K562 (cell line): ENCODE data around the gene CELF4. TPM values are rescaled to one million over a fixed set of nuclear protein-coding genes. Genes with fewer than 3 reads are reported as not detected.
A peak's percentile ranks its signal among the peaks of the same experiment; 100 is the strongest.

Experiments
- CBX2 ChIP-seq: fragments of 200-600 bp; sonication (generic); IDR thresholded peaks from one replicate; pipeline ENCODE4 v1.6.1; 2012; ENCODE audit warnings: mild to moderate bottlenecking, low read length, inconsistent platforms; ENCODE audit not compliant: insufficient read depth, poor library complexity, severe bottlenecking
- DPF2 ChIP-seq: fragments of 450-650 bp; IDR thresholded peaks from 2 replicates; pipeline ENCODE4 v1.6.1; 2016
- HLTF ChIP-seq: fragments of 450-650 bp; IDR thresholded peaks from 2 replicates; pipeline ENCODE4 v1.6.1; 2016
- ILF3 ChIP-seq: fragments of 450-650 bp; IDR thresholded peaks from 2 replicates; pipeline ENCODE4 v1.6.1; 2018; ENCODE audit warnings: antibody characterized with exemption, mild to moderate bottlenecking, moderate library complexity, borderline replicate concordance
- MAFG ChIP-seq: fragments of 450-650 bp; conservative IDR thresholded peaks from 2 replicates; pipeline ENCODE4 v1.6.1; 2016; ENCODE audit warnings: missing genetic modification characterization, missing compliant biosample characterization
- MAFK ChIP-seq: IDR thresholded peaks from 2 replicates; pipeline ENCODE4 v1.6.1; 2011; ENCODE audit warnings: low read length, improper control_type of control experiment
- RBM14 ChIP-seq: fragments of 200-400 bp; formaldehyde crosslinking; IDR thresholded peaks from 2 replicates; pipeline ENCODE4 v1.6.1; 2018; ENCODE audit warnings: low read depth, mild to moderate bottlenecking, low read length, moderate library complexity, borderline replicate concordance; ENCODE audit not compliant: insufficient read depth
- RBM25 ChIP-seq: fragments of 200-400 bp; formaldehyde crosslinking; IDR thresholded peaks from 2 replicates; pipeline ENCODE4 v1.6.1; 2018; ENCODE audit warnings: low read length, low read depth, moderate library complexity; ENCODE audit not compliant: severe bottlenecking
- RFX7 ChIP-seq: fragments of 250-450 bp; sonication (Bioruptor Pico); IDR thresholded peaks from 2 replicates; pipeline ENCODE4 v1.5.1; 2021; ENCODE audit warnings: mild to moderate bottlenecking
- SMARCA5 ChIP-seq: fragments of 450-650 bp; IDR thresholded peaks from 2 replicates; pipeline ENCODE4 v1.6.1; 2016
- SUPT5H ChIP-seq: fragments of 450-650 bp; IDR thresholded peaks from 2 replicates; pipeline ENCODE4 v1.6.1; 2016
- TEAD1 ChIP-seq, 2 experiments: fragments of 450-650 bp in 1 of 2; sonication (generic) in 1 of 2; formaldehyde crosslinking; IDR thresholded peaks; 2 replicates each; pipeline versions ENCODE4 v1.4.0 to v1.8.0; 2020 to 2022; ENCODE audit warnings: mild to moderate bottlenecking in 2 of 2, missing genetic modification reagents in 1 of 2
- ZBTB7A ChIP-seq: IDR thresholded peaks from 2 replicates; pipeline ENCODE4 v1.6.1; 2011; ENCODE audit warnings: low read depth, mild to moderate bottlenecking, low read length, moderate library complexity, borderline replicate concordance; ENCODE audit not compliant: control insufficient read depth
- ZNF184 ChIP-seq: sonication (generic); formaldehyde crosslinking; IDR thresholded peaks from 2 replicates; pipeline ENCODE4 v1.5.0; 2020; ENCODE audit warnings: missing genetic modification reagents
- ZNF717 ChIP-seq: fragments of 250-450 bp; sonication (Bioruptor Pico); IDR thresholded peaks from 2 replicates; pipeline ENCODE4 v1.5.0; 2021
- polyA plus RNA-seq, 8 experiments: library from polyadenylated mRNA; depleted of rRNA in 4 of 8; stranded (reverse) in 5 of 8; unstranded in 3 of 8; fragments of >200 nt; fragmentation: Nextera tagmentation in 2 of 8; fragmentation: Illumina TruSeq in 1 of 8; extraction: Ambion mirVana in 2 of 8; extraction: Trizol in 1 of 8; gene quantifications; 2 replicates each; pipeline versions ENCODE4 v1.2.1 to v1.2.3, GENCODE V29; 2011 to 2014; ENCODE audit warnings: inconsistent platforms in 1 of 8, missing spikeins in 1 of 8
- total RNA-seq, 7 experiments: library from RNA; depleted of rRNA in 6 of 7; stranded (reverse); fragments of >200 nt in 6 of 7; fragmentation: Illumina TruSeq in 2 of 7; extraction: Trizol in 2 of 7; gene quantifications; 2 replicates each; pipeline versions ENCODE4 v1.2.1 to v1.2.3, GENCODE V29; 2011 to 2021; ENCODE audit warnings: low replicate concordance in 1 of 7
- TF ChIP-seq, protein P1 (sequence below): fragments of 450-650 bp; formaldehyde crosslinking; IDR thresholded peaks from 2 replicates; pipeline ENCODE4 v1.4.0; 2020; ENCODE audit warnings: mild to moderate bottlenecking, moderate library complexity
- TF ChIP-seq, protein P2 (sequence below): fragments of 250-450 bp; sonication (Bioruptor Pico); IDR thresholded peaks from 2 replicates; pipeline ENCODE4 v1.4.0; 2020
- TF ChIP-seq, protein P3 (sequence below): fragments of 250-450 bp; sonication (Bioruptor Pico); IDR thresholded peaks from 2 replicates; pipeline ENCODE4 v1.5.0; 2021

Gene CELF4
- total and polyA plus RNA-seq, 9 of the 15 experiments (the other 6 are each of a cell fraction or from before 2014, with no cell fraction given): 0.04 to 0.24 (median 0.07) TPM; not detected in 3

DNA sequence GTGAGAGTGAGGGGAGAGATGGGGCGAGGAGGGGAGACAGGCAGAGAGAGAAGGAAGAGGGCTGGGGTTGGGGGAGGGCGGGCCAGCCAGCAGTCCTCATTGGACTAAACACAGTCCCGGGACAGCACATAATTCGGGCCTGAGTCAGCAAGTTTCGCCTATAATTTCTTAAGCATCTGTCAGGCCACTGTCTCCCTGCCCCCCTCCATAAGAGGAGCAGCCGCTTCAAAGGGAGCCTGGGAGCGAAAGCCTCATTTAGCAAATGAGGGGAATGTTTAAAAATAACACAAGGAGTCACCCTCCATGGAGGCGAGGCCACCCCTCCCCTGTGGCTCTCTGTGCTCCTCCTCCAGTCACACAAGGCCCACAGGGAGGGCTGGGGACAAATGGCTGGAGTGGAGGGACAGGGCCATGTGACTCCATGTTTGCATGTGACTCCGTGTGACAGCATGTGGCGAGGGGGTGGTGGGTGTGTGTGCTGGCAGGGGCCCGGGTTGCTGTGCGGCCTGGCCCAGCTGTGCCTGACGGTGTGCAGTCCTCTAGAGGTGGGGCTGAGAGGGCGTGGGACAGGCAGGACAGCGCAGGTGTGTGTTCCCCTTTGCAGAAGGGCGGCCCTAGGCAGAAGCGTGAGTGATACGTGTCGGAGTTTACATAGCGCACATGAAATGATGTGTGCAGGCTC lies 162.4 kb downstream of the CELF4 start (continued):
- no peak for TF ChIP-seq RBM25
- TF ChIP-seq, protein P1, sequence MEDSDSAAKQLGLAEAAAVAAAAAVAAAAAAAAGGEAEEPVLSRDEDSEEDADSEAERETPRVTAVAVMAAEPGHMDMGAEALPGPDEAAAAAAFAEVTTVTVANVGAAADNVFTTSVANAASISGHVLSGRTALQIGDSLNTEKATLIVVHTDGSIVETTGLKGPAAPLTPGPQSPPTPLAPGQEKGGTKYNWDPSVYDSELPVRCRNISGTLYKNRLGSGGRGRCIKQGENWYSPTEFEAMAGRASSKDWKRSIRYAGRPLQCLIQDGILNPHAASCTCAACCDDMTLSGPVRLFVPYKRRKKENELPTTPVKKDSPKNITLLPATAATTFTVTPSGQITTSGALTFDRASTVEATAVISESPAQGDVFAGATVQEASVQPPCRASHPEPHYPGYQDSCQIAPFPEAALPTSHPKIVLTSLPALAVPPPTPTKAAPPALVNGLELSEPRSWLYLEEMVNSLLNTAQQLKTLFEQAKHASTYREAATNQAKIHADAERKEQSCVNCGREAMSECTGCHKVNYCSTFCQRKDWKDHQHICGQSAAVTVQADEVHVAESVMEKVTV (CRISPR knock-in tag): no peak
- TF ChIP-seq, protein P2, sequence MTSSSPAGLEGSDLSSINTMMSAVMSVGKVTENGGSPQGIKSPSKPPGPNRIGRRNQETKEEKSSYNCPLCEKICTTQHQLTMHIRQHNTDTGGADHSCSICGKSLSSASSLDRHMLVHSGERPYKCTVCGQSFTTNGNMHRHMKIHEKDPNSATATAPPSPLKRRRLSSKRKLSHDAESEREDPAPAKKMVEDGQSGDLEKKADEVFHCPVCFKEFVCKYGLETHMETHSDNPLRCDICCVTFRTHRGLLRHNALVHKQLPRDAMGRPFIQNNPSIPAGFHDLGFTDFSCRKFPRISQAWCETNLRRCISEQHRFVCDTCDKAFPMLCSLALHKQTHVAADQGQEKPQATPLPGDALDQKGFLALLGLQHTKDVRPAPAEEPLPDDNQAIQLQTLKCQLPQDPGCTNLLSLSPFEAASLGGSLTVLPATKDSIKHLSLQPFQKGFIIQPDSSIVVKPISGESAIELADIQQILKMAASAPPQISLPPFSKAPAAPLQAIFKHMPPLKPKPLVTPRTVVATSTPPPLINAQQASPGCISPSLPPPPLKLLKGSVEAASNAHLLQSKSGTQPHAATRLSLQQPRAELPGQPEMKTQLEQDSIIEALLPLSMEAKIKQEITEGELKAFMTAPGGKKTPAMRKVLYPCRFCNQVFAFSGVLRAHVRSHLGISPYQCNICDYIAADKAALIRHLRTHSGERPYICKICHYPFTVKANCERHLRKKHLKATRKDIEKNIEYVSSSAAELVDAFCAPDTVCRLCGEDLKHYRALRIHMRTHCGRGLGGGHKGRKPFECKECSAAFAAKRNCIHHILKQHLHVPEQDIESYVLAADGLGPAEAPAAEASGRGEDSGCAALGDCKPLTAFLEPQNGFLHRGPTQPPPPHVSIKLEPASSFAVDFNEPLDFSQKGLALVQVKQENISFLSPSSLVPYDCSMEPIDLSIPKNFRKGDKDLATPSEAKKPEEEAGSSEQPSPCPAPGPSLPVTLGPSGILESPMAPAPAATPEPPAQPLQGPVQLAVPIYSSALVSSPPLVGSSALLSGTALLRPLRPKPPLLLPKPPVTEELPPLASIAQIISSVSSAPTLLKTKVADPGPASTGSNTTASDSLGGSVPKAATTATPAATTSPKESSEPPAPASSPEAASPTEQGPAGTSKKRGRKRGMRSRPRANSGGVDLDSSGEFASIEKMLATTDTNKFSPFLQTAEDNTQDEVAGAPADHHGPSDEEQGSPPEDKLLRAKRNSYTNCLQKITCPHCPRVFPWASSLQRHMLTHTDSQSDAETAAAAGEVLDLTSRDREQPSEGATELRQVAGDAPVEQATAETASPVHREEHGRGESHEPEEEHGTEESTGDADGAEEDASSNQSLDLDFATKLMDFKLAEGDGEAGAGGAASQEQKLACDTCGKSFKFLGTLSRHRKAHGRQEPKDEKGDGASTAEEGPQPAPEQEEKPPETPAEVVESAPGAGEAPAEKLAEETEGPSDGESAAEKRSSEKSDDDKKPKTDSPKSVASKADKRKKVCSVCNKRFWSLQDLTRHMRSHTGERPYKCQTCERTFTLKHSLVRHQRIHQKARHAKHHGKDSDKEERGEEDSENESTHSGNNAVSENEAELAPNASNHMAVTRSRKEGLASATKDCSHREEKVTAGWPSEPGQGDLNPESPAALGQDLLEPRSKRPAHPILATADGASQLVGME: no peak
- TF ChIP-seq SMARCA5: no peak
- no peak for TF ChIP-seq TEAD1 (CRISPR knock-in tag; IDR thresholded peaks at IDR 0.05)
- TF ChIP-seq DPF2: no peak
- no peak for TF ChIP-seq CBX2
- TF ChIP-seq MAFK: peak; percentile 20; the same call in 1 of the 2 replicates
- TF ChIP-seq RFX7 (CRISPR knock-in tag): no peak
- TF ChIP-seq ZNF184: no peak
- no peak for TF ChIP-seq SUPT5H
- TF ChIP-seq ZBTB7A: no peak
- TF ChIP-seq RBM14: no peak
- TF ChIP-seq, protein P3, sequence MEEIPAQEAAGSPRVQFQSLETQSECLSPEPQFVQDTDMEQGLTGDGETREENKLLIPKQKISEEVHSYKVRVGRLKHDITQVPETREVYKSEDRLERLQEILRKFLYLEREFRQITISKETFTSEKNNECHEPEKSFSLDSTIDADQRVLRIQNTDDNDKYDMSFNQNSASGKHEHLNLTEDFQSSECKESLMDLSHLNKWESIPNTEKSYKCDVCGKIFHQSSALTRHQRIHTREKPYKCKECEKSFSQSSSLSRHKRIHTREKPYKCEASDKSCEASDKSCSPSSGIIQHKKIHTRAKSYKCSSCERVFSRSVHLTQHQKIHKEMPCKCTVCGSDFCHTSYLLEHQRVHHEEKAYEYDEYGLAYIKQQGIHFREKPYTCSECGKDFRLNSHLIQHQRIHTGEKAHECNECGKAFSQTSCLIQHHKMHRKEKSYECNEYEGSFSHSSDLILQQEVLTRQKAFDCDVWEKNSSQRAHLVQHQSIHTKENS (CRISPR knock-in tag): no peak
- peak; percentile 73 for TF ChIP-seq MAFG (tag)
- no peak for TF ChIP-seq ZNF717 (CRISPR knock-in tag)
- no peak for TF ChIP-seq HLTF
- TF ChIP-seq ILF3: no peak
- TF ChIP-seq, all 486 proteins: peak for 5
